Measurements from ENCODE around the gene LEPR. TPM values are rescaled to one million over a fixed set of nuclear protein-coding genes. Genes with fewer than 3 reads are reported as not detected.

LEPR gene
- total and polyA plus RNA-seq, 7 donors, result 0.73 to 7.8 (median 2.1) TPM

DNA sequence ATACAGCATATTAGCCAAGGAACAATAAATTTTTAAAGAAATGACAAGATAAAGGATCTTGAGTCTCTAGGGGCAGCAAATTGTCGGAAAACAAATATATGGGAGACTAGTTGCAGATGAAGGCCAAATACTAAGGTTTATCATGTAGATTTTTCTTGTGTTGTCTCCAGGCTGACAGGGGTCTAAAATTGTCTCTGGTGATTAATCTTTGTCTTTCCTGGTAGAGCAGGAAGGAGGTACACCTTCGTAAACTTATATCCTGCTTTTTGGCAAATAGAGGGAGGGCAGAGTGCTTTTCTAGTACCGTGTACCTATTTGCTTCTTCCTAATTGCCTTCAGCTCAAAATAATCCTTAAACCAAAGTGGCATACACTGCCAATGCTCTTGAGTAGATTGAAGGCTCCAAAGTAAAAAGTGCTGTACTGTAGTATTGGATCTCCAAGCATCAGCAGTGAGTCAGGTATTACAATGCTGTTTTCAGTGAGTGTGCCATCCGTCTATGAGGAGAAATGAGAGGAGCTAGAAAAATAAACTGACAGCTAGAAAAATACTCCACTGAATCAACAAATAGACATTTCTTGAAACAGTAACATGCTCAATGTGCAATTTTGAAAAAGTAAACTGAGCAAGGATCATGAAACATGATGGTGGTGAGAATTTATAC is 1.8 kb upstream of the LEPR start:
- DNase-seq (no peak), ATAC-seq (no peak)
- intact Hi-C loops (cut with DNase I), result no loop called here
- Histone ChIP-seq H3K9me3 (no peaks in the 10 kb centered on the region), H3K4me1 (peaks cover 23% of the 10 kb centered on the region), H3K27ac (no peak overlapping the region), H3K4me3 (no peak overlapping the region), H3K27me3 (ENCODE audit: insufficient read depth in 3 of 3, low read length in 2 of 3) (no peaks in the 10 kb centered on the region), H3K36me3 (ENCODE audit: insufficient read depth in 1 of 2, low read depth in 1 of 2) (no peaks in the 10 kb centered on the region)
- TF ChIP-seq, protein P1, sequence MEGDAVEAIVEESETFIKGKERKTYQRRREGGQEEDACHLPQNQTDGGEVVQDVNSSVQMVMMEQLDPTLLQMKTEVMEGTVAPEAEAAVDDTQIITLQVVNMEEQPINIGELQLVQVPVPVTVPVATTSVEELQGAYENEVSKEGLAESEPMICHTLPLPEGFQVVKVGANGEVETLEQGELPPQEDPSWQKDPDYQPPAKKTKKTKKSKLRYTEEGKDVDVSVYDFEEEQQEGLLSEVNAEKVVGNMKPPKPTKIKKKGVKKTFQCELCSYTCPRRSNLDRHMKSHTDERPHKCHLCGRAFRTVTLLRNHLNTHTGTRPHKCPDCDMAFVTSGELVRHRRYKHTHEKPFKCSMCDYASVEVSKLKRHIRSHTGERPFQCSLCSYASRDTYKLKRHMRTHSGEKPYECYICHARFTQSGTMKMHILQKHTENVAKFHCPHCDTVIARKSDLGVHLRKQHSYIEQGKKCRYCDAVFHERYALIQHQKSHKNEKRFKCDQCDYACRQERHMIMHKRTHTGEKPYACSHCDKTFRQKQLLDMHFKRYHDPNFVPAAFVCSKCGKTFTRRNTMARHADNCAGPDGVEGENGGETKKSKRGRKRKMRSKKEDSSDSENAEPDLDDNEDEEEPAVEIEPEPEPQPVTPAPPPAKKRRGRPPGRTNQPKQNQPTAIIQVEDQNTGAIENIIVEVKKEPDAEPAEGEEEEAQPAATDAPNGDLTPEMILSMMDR (IDR thresholded peaks at IDR 0.05), result no peak
- 93% methylated on average over 4 of the region's 4 CpGs for WGBS, 3 donors

DNA sequence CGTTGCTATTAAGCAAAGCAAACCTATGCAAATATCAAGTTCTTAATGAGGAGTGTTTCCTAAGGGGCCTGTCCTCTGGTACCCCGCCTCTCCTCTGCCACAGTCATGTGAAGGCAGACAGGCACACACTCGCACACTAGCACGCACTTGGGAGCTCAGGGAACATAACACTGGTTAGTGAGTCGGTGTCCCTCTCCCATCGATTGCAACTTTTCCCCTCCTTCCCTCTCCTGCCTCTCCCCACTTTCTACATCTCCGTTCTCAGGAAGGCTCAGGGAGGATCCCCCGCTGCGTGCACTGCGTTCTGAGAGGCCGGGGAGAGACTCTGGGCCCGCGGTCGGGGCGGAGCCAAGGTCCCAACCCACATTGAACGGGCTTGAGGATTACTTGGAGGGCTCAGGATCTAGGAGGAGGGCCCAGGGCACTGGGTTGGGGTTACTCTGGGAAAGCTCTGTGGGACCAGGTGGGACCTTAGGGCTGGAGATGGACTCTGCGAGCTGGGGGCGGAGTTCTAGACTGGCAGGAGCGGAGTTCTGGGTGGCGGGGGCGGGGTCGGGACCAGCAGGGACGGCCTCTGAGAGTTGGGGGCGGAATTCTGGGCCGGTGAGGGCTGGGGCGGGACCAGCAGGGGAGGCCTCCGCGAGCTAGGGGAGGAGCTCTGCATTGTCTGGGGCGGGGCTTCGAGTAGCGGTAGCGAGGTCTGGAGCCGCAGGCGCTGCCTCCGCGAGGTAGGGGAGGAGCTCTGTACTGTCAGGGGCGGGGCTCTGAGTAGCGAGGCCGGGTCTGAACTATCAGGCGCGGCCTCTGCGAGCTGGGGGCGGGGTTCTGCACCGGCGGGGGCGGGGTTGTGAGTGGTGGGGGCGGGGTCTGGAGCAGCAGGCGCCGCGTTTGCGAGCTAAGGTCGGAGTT is 533 bp upstream of the LEPR start:
- DNase-seq, result peak; percentile 97 to 99
- 1 to 2% (median 1%) methylated on average over 33 to 52 of the region's 52 CpGs for WGBS, 3 donors

DNA sequence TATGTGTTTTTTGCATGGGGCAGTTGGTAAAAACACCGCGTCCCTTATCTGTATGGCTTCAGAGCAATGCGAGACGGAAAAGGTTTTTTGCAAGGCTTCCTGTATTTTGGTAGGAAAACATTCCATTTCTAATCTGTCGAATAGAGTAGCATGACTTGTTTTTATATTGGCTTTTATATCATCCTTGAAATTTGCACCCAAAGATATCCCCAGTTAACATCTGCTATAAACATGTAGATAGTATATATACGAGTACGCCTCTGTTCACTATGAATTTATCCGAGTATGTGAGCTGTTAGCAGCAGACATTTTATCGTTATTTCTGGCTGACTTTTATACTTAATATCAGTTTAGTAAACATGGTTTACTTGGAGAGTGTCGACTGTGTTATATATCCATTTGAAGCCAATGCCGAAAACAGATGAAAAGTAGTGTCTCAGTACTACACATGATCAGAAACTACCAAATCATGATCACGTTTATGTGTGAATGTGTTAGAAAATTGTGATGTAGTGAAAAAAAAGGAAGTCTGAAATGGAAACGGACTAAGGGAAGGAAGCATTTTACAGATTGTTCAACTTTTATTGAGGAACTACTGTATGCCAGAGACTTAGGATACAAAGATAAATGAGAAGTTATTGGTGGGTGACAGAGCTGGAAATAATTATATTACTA is 1.0 kb downstream of the LEPR start:
- TF ChIP-seq, protein P1 (IDR thresholded peaks at IDR 0.05), result no peak
- Histone ChIP-seq H3K9me3 (no peaks in the 10 kb centered on the region), H3K27ac (peak overlapping the region; percentile 98), H3K4me1 (peaks cover 34% of the 10 kb centered on the region), H3K36me3 (ENCODE audit: insufficient read depth in 1 of 2, low read depth in 1 of 2) (peaks cover 0 to 16% of the 10 kb centered on the region in 2 donors), H3K4me3 (peak overlapping the region; percentile 91), H3K27me3 (ENCODE audit: insufficient read depth in 3 of 3, low read length in 2 of 3) (no peaks in the 10 kb centered on the region)
- 3 to 4% (median 4%) methylated on average over 13 of the region's 13 CpGs for WGBS, 3 donors
- DNase-seq (no peak), ATAC-seq (no peak)
- intact Hi-C loops (cut with DNase I), result loop anchor here (5.0 to 10.0 kb wide), 4 partner anchors 91 to 357 kb away; no protein-coding TSS in a partner anchor

More for the DNA sequence above, 533 bp upstream of the LEPR start:
- Histone ChIP-seq H3K36me3 (ENCODE audit: insufficient read depth in 1 of 2, low read depth in 1 of 2) (peaks cover 0 to under 1% of the 10 kb centered on the region in 2 donors), H3K9me3 (no peaks in the 10 kb centered on the region), H3K27me3 (ENCODE audit: insufficient read depth in 3 of 3, low read length in 2 of 3) (no peaks in the 10 kb centered on the region), H3K27ac (peak overlapping the region; percentile 98), H3K4me1 (peaks cover 34% of the 10 kb centered on the region), H3K4me3 (peak overlapping the region; percentile 91)
- intact Hi-C loops (cut with DNase I), result loop anchor here (5.0 to 10.0 kb wide), 4 partner anchors 92 to 355 kb away; no protein-coding TSS in a partner anchor
- peak; percentile 92 to 97 (median 93) for ATAC-seq
- TF ChIP-seq, protein P1 (IDR thresholded peaks at IDR 0.05), result no peak

DNA sequence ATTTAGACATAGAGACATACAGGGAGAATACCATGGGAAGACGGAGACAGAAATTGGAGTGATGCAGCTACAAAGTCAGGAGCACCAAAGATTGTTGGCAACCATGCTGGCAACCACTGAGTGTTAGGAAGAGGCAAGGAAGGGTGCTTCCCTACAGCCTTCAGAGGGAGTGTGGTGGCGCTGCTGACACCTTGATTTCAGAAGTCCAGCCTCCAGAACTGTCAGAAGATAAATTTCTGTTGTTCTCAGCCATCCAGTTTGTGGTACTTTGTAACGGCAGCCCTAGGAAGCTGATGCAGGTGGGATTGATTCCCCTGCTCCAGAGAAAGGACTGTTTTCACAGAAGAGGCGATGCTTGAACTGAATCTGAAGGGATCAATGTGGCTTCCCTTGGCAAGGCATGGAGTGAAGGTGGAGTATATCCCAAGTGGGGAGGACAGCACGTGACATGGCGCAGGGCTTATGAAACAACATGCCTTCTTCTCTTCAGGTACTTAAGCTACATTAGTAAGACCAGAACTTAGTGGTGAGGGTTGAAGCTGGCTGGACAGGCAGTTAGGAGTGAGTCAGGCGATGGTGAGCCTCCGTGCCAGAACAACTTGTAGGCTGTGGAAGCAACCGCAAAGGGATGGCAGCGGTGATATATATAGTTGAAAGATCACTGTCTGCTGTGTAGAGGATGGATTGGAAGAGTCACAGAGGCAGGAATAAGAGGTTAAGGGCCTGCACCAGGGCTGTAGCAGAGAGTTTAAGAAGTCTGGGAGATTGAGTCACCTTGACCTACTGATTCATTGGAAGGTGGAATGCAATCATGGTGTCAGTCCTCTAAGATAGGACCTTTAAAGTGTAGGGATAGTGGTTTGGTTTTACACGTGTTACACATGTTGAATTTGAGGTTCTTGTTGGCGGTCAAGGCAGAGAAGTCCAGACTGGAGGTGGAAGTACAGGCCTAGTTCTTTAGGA is 2.1 kb downstream of the LEPR start:
- DNase-seq (no peak), ATAC-seq (no peak)
- peak overlapping the region; percentile 98 for H3K27ac ChIP-seq
- intact Hi-C loops (cut with DNase I), result loop anchor here (5.0 to 10.0 kb wide), 4 partner anchors 90 to 358 kb away; no protein-coding TSS in a partner anchor
- H3K9me3 ChIP-seq, result no peaks in the 10 kb centered on the region
- H3K4me1 ChIP-seq, result peaks cover 34% of the 10 kb centered on the region
- H3K4me3 ChIP-seq, result peak overlapping the region; percentile 91
- H3K27me3 ChIP-seq (ENCODE audit: insufficient read depth in 3 of 3, low read length in 2 of 3), result no peaks in the 10 kb centered on the region
- WGBS, 3 donors, result 88 to 91% (median 91%) methylated on average over 12 of the region's 12 CpGs
- H3K36me3 ChIP-seq (ENCODE audit: insufficient read depth in 1 of 2, low read depth in 1 of 2), result peaks cover 0 to 26% of the 10 kb centered on the region in 2 donors
- TF ChIP-seq, protein P1 (IDR thresholded peaks at IDR 0.05), result no peak

All from psoas muscle (tissue), 8 donors.